Umbilical cord (tissue), 2 donors: ENCODE measurements around the gene RIN3. TPM values are rescaled to one million over a fixed set of nuclear protein-coding genes. Genes with fewer than 3 reads are reported as not detected.
"Not testable (repeated sequence)": the region's sequence is repeated elsewhere in the genome, so short reads cannot be mapped to it uniquely, and the experiment has no call there.

ENCODE experiments used
- DNase-seq: peaks from one replicate; pipeline ENCODE4 v3.0.0-alpha.2; 2015; ENCODE audit warnings: low spot score
- total RNA-seq: library from RNA; depleted of rRNA; stranded (reverse); fragments of >200 nt; gene quantifications from one replicate; pipeline ENCODE4 v1.2.3, GENCODE V29; 2014; ENCODE audit warnings: low replicate concordance; ENCODE audit not compliant: insufficient read depth

Gene RIN3
- total RNA-seq, 1 donor from 2014 or later: 15.2 TPM

GRCh38 chr14:92670160-92670559 lies 156.6 kb downstream of the RIN3 start:
- DNase-seq: peak; percentile 57

- no peak for DNase-seq
These were observed 157.2 kb downstream of the RIN3 start for GRCh38 chr14:92670643-92671366.

- no peak for DNase-seq
These were observed 160.1 kb downstream of the RIN3 start for GRCh38 chr14:92673601-92674150.

- no peak for DNase-seq
These were observed 161.8 kb downstream of the RIN3 start for GRCh38 chr14:92675421-92675820.

- DNase-seq: no peak
These were observed 162.4 kb downstream of the RIN3 start for GRCh38 chr14:92675976-92676375.

GRCh38 chr14:92676403-92677086 lies 163.0 kb downstream of the RIN3 start:
- DNase-seq: no peak

GRCh38 chr14:92677087-92677668 lies 163.6 kb downstream of the RIN3 start:
- DNase-seq: peak; percentile 28

- no peak for DNase-seq
These were observed 164.4 kb downstream of the RIN3 start for GRCh38 chr14:92677955-92678354.

GRCh38 chr14:92678766-92679165 lies 165.2 kb downstream of the RIN3 start:
- no peak for DNase-seq

GRCh38 chr14:92679246-92679645 lies 165.7 kb downstream of the RIN3 start:
- DNase-seq: no peak

GRCh38 chr14:92680330-92680729 lies 166.7 kb downstream of the RIN3 start:
- not testable (repeated sequence) for DNase-seq

GRCh38 chr14:92680781-92681650 lies 167.4 kb downstream of the RIN3 start:
- DNase-seq: peak; percentile 76

- no peak for DNase-seq
These were observed 169.5 kb downstream of the RIN3 start for GRCh38 chr14:92683041-92683440.

GRCh38 chr14:92684801-92685560 lies 171.4 kb downstream of the RIN3 start:
- DNase-seq: no peak

- no peak for DNase-seq
These were observed 172.3 kb downstream of the RIN3 start for GRCh38 chr14:92685784-92686355.

- no peak for DNase-seq
These were observed 172.9 kb downstream of the RIN3 start for GRCh38 chr14:92686411-92686899.

- DNase-seq: peak; percentile 59
These were observed 173.4 kb downstream of the RIN3 start for GRCh38 chr14:92686900-92687427.

- no peak for DNase-seq
These were observed 174.3 kb downstream of the RIN3 start for GRCh38 chr14:92687681-92688433.
